ENCODE measurements around the gene KBTBD13. TPM values are rescaled to one million over a fixed set of nuclear protein-coding genes. Genes with fewer than 3 reads are reported as not detected.

Gene KBTBD13
- polyA plus RNA-seq, 2 donors = not detected

- no peak overlapping the region for H3K27ac ChIP-seq (ENCODE audit: low read depth in 2 of 2, low read length in 1 of 2)
- H3K9me3 ChIP-seq (ENCODE audit: control insufficient read depth in 2 of 2, insufficient read depth in 1 of 2, low read depth in 1 of 2, low read length in 1 of 2) = no peaks in the 10 kb centered on the region
- H3K4me1 ChIP-seq (ENCODE audit: control insufficient read depth in 2 of 2, insufficient read depth in 2 of 2, low read length in 1 of 2) = no peaks in the 10 kb centered on the region
- no peak overlapping the region for H3K4me3 ChIP-seq (ENCODE audit: low read depth in 1 of 2, low read length in 2 of 2)
- 85 to 87% methylated on average over 5 of the region's 5 CpGs for WGBS, 2 donors
- peaks cover 11 to 15% of the 10 kb centered on the region in 2 donors for H3K36me3 ChIP-seq (ENCODE audit: control insufficient read depth in 2 of 2, insufficient read depth in 2 of 2, low read length in 1 of 2)
- H3K27me3 ChIP-seq (ENCODE audit: control insufficient read depth in 1 of 2, insufficient read depth in 2 of 2, low read length in 2 of 2) = no peaks in the 10 kb centered on the region
Measured at GRCh38 chr15:65115542-65115941, 39.0 kb downstream of the KBTBD13 start.

Other genes starting within 250 kb of the KBTBD13 start
- gene PLEKHO2, start 234.8 kb upstream of the KBTBD13 start, polyA plus RNA-seq = 1 to 10 TPM; 4.8 to 6.6 TPM
- gene ANKDD1A, start 164.8 kb upstream of the KBTBD13 start, polyA plus RNA-seq = 1 to 10 TPM; 1.4 to 1.9 TPM
- 10 to 100 TPM; 22.9 to 34.3 TPM for gene SPG21, start 86.8 kb upstream of the KBTBD13 start, polyA plus RNA-seq
- gene MTFMT, start 47.1 kb upstream of the KBTBD13 start, polyA plus RNA-seq = 1 to 10 TPM; 3.1 to 6.9 TPM
- under 1 TPM; 0.08 to 0.12 TPM for gene SLC51B, start 31.4 kb upstream of the KBTBD13 start, polyA plus RNA-seq
- gene RASL12, start 8.8 kb upstream of the KBTBD13 start, polyA plus RNA-seq = 10 to 100 TPM in 1 of 2 donors, 1 to 10 TPM in 1; 2.6 to 10.9 TPM
- gene UBAP1L, start 38.5 kb downstream of the KBTBD13 start, polyA plus RNA-seq = 1 to 10 TPM in 1 of 2 donors, under 1 TPM in 1; 0.89 to 5.7 TPM
- 10 to 100 TPM; 11.9 to 17.8 TPM for gene PDCD7, start 57.1 kb downstream of the KBTBD13 start, polyA plus RNA-seq
- 10 to 100 TPM; 17.9 to 23.4 TPM for gene CLPX, start 108.6 kb downstream of the KBTBD13 start, polyA plus RNA-seq
- 1 to 10 TPM in 1 of 2 donors, under 1 TPM in 1; 0.75 to 1.6 TPM for gene CILP, start 134.7 kb downstream of the KBTBD13 start, polyA plus RNA-seq
- 1 to 10 TPM; 4.5 to 5.6 TPM for gene PARP16, start 210.1 kb downstream of the KBTBD13 start, polyA plus RNA-seq
- gene RNU5A-1, start 219.3 kb downstream of the KBTBD13 start, polyA plus RNA-seq = not detected
- not detected for gene RNU5B-1, start 227.9 kb downstream of the KBTBD13 start, polyA plus RNA-seq